ENCODE measurements around the gene FARP1.

DNA sequence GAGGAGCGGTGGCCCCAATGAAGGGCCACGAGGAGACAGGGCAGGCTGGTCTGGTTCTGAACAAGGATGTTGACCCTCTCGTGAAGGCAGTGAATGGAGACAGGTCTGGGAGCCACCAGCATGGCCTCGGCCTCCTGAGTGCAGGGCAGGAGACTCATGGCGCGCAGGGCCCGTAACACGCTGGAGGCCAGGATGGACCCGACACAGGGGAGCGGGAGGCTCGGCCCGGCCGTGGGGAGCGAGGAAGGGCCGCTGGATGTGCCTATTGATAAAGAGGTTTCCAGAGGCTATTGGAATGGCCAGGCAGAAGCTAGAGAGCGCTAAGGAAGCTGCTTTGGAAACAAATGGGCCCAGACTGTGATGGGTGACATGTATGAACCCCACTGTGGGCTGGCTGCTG is 301.5 kb downstream of the FARP1 start:
- TF ChIP-seq JUNB (CRISPR knock-in tag; IDR thresholded peaks at IDR 0.05; ENCODE audit: borderline replicate concordance): no peak
- TF ChIP-seq MEF2D (CRISPR knock-in tag; IDR thresholded peaks at IDR 0.05): no peak
- no peak for TF ChIP-seq ZNF652 (CRISPR knock-in tag; IDR thresholded peaks at IDR 0.05; ENCODE audit: borderline replicate concordance, low read depth)
- no peak for TF ChIP-seq HNF4A (CRISPR knock-in tag; IDR thresholded peaks at IDR 0.05)
- no peak for TF ChIP-seq KLF9 (CRISPR knock-in tag; IDR thresholded peaks at IDR 0.05; ENCODE audit: low read depth)
- TF ChIP-seq MED1 (CRISPR knock-in tag; IDR thresholded peaks at IDR 0.05): no peak
- no peak for TF ChIP-seq HNRNPLL (IDR thresholded peaks at IDR 0.05; ENCODE audit: low read depth, low read length, poor library complexity, severe bottlenecking)
- no peak for TF ChIP-seq ZNF280D (CRISPR knock-in tag; IDR thresholded peaks at IDR 0.05)
- TF ChIP-seq POLR2AphosphoS5 (IDR thresholded peaks at IDR 0.05; ENCODE audit: low read depth, low read length): no peak
- no peak for TF ChIP-seq ZNF510 (CRISPR knock-in tag; IDR thresholded peaks at IDR 0.05; ENCODE audit: low read depth)
- no peak for TF ChIP-seq MIXL1 (CRISPR knock-in tag; IDR thresholded peaks at IDR 0.05)
- TF ChIP-seq NKX3-1 (CRISPR knock-in tag; IDR thresholded peaks at IDR 0.05): no peak

All from HepG2 (cell line).